ENCODE data around the gene TBCB.
"Not testable (repeated sequence)": the region's sequence is repeated elsewhere in the genome, so short reads cannot be mapped to it uniquely, and the experiment has no call there.

Gene TBCB

DNA sequence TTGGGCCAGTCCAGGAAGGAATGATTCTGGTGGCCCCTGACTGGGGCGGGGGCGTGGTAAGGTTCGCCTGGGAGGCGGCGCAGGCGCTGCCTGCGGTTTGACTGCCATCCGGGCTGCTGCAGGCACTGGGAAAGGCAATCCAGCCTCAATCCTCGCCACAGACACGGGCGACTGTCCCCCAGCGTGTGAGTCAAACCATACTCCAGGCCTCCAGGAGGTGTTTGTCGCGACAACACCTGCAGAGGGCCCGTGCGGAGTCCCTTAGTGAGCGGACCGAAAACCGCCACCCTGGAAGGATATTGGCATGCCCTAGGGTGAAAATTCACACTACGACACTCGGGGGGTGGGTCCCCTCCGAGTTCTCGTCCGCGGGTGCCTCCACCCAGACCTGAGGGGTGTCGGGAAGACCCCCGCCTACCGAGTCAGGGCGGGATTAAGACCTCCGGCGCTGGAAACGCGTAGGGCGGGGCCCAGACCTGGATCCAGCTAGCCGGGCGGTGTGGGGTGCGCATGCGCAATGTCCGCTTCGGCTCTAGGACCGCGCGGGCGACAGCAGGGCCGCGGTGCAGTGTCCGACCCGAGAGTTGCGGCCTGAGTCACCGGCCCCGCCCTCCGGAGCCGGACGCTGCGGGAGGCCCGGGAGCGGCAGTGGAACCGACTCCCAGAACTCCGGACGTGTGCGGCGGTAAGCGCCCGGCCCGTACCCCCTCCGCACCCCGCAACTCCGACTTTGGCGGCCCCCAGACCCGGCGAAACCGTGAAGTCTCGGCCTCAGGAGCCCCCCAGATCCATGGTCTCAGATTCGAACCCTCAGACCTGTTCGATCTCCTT lies 24.4 kb downstream of the TBCB start, which contains the start of gene CAPNS1:
Gene CAPNS1, plus strand, starts transcription at position 594 of the 831 bp plus-strand sequence. CDS start 946 bp downstream, outside the sequence.
- DNase-seq, result peak; percentile 95

GRCh38 chr19:36140304-36141038 lies 25.2 kb downstream of the TBCB start:
- DNase-seq, result peak; percentile 60

DNA sequence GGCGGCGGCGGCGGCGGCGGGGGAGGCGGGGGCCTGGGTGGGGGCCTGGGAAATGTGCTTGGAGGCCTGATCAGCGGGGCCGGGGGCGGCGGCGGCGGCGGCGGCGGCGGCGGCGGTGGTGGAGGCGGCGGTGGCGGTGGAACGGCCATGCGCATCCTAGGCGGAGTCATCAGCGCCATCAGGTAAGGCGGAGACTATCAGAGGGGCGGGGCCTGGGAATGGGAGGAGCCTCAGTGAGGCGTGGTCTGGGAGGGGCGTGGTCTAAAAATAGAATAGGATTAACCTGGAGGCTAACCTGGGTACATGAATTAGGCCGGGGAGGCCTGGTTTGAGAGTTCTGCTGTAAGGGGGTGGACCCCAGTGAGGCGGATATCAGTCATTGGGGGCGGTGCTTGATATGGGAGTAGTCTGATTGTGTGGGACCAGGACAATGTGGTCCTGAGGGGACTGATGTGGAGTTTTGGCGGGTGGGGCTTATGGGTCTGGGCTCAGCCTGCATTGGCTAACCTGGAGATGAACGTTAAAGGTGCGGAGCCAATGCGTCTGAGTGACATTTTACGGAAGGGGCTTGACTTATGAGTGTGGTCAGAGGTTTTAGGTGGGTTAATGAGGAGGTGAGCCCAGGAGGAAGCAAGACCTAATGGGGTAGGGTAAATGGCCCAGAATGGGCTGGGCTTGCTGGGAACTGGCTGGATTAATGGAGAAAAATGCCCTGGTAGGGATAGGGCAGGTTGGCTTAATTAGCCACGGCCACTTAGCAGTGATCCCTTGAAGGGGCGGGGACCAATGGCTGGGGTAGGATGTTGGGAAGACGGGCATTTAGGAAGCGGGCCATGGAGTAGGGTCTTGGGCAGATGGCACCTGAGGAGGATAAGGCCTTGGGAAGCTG lies 26.0 kb downstream of the TBCB start:
- DNase-seq, result peak; percentile 87

- DNase-seq, result no peak
Measured at GRCh38 chr19:36142046-36142445, 26.8 kb downstream of the TBCB start.

DNA sequence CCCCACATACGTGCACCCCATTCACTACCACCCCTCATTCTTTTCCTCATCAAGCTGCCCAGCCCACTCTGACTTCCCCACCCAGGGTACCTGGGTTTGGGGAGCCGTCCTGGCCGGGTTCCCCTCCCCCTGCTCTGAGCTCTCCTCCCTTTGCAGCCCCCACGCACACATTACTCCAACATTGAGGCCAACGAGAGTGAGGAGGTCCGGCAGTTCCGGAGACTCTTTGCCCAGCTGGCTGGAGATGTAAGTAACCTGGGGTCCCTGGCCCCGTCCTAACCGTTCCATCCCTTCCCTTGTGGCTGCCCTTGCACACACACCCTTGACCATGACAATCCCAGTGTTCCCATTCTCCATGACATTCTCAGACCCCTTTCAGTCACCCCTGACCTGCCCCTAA lies 27.2 kb downstream of the TBCB start:
- DNase-seq, result no peak

GRCh38 chr19:36144624-36145023 lies 29.4 kb downstream of the TBCB start:
- DNase-seq, result no peak

GRCh38 chr19:36149673-36150406 lies 34.6 kb downstream of the TBCB start:
- no peak for DNase-seq

GRCh38 chr19:36150586-36150985 lies 35.3 kb downstream of the TBCB start:
- no peak for DNase-seq

DNA sequence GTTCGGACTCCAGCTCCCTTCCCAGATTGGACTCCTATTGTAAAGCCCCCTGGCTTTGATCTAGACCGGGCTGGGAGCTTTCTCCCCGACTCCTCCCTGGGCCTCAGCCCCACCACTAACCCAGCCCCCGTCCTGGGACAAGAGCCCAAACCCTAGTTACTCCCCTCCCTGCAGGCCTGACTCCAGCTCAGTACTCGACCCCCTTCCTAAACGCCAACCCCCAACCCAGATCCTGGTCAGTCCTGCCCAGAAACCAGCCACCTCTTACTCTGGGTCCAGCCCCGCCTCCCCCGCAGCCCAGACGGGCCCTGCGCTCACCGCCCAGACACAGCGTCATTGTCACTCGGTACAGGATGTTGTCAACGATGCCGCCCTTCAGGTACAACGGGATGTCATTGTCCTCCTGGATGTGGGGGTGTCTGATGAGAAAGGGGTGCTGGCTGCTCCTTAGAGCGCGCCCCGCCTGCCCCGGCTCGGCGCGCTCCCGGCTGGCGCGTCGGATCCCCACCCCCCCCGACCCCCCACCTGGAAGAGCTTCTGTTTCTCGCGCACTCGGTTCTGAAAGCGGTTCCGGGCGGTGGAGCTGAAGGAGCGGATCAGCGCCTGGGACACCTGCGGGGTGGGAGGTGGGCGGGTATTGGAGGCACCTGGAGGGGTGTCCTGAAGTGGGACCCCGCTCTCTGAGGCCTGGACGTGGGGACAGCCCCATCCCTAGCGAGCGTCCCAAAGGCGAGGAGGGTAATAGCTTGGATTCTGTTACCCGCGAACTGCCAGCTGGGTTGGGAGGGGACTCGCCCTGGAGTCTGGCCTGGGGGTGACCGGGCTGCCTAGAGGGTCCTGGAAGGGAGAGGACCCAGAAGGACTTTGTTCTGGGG lies 36.1 kb downstream of the TBCB start:
- no peak for DNase-seq

DNA sequence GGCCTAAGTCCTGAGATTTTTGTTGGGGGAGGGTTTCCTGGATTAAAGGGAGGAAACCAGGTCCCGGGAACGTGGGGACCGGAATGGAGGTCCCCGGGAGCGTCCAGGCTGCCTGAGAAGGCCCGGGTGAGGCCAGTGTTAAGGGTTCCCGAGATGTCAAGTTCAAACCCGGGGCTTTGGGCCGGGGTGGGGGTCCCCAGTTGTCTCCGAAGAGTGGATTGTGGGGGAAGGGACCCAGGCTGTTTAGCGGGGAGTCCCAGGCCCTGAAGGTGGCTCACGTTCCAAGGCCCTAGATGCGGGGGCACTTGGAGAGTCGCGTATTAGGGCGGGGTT lies 36.7 kb downstream of the TBCB start:
- no peak for DNase-seq

- no peak for DNase-seq
Measured at GRCh38 chr19:36152352-36153091, 37.3 kb downstream of the TBCB start, which contains the start of gene COX7A1. TSS of gene COX7A1 (minus strand) at chr19:36152447. CDS start at chr19:36152407, 40 bp downstream.

DNA sequence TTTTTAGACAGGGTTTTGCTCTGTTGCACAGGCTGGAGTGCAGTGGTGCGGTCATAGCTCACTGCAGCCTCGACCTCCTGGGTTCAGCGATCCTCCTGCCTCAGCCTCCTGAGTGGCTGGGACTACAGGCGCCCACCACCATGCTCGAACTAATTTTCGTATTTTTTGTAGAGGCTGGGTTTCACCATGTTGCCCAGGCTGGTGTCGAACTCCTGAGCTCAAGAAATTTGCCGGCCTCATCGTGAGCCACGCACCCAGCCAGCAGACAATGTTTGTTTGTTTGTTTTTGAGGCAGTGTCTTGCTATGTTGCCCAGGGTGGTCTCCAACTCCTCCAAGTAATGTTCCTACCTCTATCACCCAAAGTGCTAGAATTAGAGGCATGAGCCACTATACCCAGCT lies 37.9 kb downstream of the TBCB start:
- DNase-seq, result no peak

DNA sequence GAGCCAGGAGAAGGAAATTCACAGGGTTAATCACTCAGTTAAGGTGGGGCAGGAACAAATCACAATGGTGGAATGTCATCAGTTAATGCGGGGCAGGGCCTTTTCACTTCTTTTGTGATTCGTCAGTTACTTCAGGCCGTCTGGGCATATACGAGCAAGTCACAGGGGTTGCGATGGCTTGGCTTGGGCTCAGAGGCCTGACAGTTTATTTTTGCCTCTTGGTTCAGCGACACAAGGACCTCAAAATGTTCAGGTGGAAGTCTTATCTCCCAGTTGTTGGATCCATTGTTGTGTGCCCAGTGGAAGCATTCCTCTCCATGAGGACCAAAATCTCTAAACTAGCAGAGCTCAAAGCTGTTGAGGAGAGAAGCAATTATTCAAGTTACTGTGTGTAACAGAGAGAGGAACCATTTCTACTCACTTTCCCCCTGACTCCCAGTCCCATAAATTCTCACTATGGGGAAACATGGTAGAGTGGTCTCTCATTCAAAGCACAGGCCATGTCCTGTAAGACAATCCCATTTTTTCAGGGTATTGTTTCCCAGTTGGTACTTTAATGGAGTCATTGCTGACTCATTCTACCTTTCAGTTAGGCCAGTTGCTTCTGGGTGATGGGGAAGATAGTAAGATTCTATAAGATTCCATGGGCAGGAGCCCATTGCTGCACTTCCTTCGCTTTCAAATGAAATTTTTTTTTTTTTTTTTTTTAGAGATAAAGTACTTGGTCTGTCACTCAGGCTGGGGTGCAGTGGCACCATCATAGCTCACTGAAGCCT lies 45.7 kb downstream of the TBCB start:
- no peak for DNase-seq

GRCh38 chr19:36163813-36164212 lies 48.5 kb downstream of the TBCB start:
- DNase-seq, result no peak

- no peak for DNase-seq
Measured at GRCh38 chr19:36169084-36169760, 54.0 kb downstream of the TBCB start.

- DNase-seq, result no peak
Measured at GRCh38 chr19:36172852-36173251, 57.6 kb downstream of the TBCB start.

- not testable (repeated sequence) for DNase-seq
Measured at GRCh38 chr19:36173846-36174245, 58.6 kb downstream of the TBCB start.
